A549 (cell line): ENCODE measurements around the gene LAMB2.

Source experiments
- FOXS1 ChIP-seq: fragments of 250-450 bp; sonication (Bioruptor Pico); IDR thresholded peaks from 2 replicates; pipeline ENCODE4 v1.5.0; 2020; ENCODE audit warnings: mild to moderate bottlenecking, moderate library complexity
- MYC ChIP-seq: IDR thresholded peaks from 2 replicates; pipeline ENCODE4 v1.6.1; 2012; ENCODE audit warnings: mild to moderate bottlenecking, inconsistent platforms, low read length, improper control_type of control experiment, borderline replicate concordance
- POLR2A ChIP-seq: IDR thresholded peaks from 2 replicates; pipeline ENCODE4 v1.6.1; 2012; ENCODE audit warnings: mild to moderate bottlenecking, low read length
- TF ChIP-seq, protein P1 (sequence below): fragments of >200 bp; sonication (Bioruptor Twin); formaldehyde crosslinking; IDR thresholded peaks from 3 replicates; pipeline ENCODE4 v1.5.1; 2016

DNA sequence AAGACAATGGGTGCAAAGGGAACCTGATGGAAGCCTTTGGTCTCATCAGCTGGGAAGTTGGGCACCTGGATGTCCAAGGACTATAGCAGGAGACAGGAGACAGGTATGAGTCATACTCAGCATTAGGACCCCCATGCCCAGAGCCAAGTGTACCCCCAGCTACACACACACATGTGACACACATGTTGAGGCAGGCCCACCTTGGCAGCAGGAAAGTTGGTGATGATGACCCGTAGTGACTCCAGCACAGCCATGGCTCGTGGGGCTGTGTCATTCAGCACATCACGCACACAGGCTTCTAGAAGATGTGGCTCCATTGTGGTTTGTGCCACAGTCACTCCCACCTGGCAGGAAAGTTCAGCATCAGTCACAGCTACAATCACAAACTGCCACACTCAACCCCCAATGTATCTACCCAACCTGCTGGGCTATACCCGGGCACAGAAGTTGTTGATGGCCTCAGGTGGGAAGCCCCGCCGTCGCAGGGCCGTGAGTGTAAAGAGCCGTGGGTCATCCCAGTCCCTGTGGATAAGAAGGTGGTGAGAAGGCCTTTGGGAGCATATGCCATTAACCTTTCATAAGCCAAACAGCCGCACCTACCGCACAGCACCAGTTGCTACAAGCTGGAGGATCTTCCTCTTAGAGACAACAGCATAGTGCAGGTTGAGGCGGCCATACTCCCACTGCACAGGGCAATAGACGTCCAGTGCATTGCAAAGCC is 33.8 kb downstream of the LAMB2 start:
- TF ChIP-seq MYC (no peak), FOXS1 (CRISPR knock-in tag) (no peak), POLR2A (no peak)
- TF ChIP-seq, protein P1, sequence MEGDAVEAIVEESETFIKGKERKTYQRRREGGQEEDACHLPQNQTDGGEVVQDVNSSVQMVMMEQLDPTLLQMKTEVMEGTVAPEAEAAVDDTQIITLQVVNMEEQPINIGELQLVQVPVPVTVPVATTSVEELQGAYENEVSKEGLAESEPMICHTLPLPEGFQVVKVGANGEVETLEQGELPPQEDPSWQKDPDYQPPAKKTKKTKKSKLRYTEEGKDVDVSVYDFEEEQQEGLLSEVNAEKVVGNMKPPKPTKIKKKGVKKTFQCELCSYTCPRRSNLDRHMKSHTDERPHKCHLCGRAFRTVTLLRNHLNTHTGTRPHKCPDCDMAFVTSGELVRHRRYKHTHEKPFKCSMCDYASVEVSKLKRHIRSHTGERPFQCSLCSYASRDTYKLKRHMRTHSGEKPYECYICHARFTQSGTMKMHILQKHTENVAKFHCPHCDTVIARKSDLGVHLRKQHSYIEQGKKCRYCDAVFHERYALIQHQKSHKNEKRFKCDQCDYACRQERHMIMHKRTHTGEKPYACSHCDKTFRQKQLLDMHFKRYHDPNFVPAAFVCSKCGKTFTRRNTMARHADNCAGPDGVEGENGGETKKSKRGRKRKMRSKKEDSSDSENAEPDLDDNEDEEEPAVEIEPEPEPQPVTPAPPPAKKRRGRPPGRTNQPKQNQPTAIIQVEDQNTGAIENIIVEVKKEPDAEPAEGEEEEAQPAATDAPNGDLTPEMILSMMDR = no peak
